GM21447 (cell line): ENCODE data around the gene UNC5A.

Experiments used
- ATAC-seq: cut with Tn5 transposase; IDR thresholded peaks from one replicate; pipeline ENCODE4 v1.9.1; 2021; ENCODE audit not compliant: unreplicated experiment

Gene UNC5A

GRCh38 chr5:176921714-176922113 lies 111.4 kb downstream of the UNC5A start:
- no peak for ATAC-seq

- ATAC-seq, result no peak
These were observed 112.5 kb downstream of the UNC5A start for GRCh38 chr5:176922817-176923216.

DNA sequence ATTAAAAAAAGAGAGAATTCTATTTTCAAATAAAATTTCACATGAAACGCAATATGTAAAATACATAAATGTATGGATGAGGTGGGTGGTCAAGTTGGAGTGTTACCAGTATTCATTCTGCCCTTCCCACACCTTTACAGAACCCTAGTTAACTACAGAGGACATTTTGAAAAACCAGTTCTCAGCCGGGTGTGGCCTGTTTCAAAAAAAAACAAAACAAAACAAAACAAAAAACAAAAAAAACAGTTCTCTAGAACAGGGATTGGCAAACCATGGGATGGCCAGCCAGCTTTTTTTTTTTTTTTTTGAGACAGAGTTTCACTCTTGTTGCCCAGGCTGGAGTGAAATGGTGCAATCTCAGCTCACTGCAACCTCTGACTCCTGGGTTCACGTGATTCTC lies 117.2 kb downstream of the UNC5A start:
- ATAC-seq, result no peak

- no peak for ATAC-seq
These were observed 119.3 kb downstream of the UNC5A start for GRCh38 chr5:176929654-176930053.
